SK-N-SH treated with all-trans-retinoic acid at 6 μM for 48 hours (cell line): Measurements from ENCODE around the gene HDAC4.

Experiments
- ATAC-seq: fragments of 200-7000 bp; cut with Tn5 transposase; 3 replicates; pipeline ENCODE4 v1.9.1; 2020; ENCODE audit warnings: mild to moderate bottlenecking, moderate library complexity
- ARNTL ChIP-seq: fragments of 450-650 bp; formaldehyde crosslinking; IDR thresholded peaks from 2 replicates; pipeline ENCODE4 v1.5.0; 2020; ENCODE audit warnings: low read depth, mild to moderate bottlenecking, moderate library complexity, borderline replicate concordance
- BACH2 ChIP-seq: fragments of 250-450 bp; sonication (Bioruptor Pico); IDR thresholded peaks from 2 replicates; pipeline ENCODE4 v1.9.0; 2021; ENCODE audit warnings: mild to moderate bottlenecking, borderline replicate concordance
- CSDC2 ChIP-seq: fragments of 250-450 bp; sonication (Bioruptor Pico); IDR thresholded peaks from 2 replicates; pipeline ENCODE4 v1.5.0; 2020; ENCODE audit warnings: mild to moderate bottlenecking, moderate library complexity
- GLIS3 ChIP-seq: fragments of 250-450 bp; sonication (Bioruptor Pico); IDR thresholded peaks from 2 replicates; pipeline ENCODE4 v1.5.0; 2020; ENCODE audit warnings: mild to moderate bottlenecking, moderate library complexity
- ISL1 ChIP-seq: fragments of 250-450 bp; sonication (Bioruptor Pico); IDR thresholded peaks from 2 replicates; pipeline ENCODE4 v2.1.2; 2022; ENCODE audit warnings: mild to moderate bottlenecking, moderate library complexity
- OSR1 ChIP-seq: fragments of 250-450 bp; sonication (Bioruptor Pico); IDR thresholded peaks from 2 replicates; pipeline ENCODE4 v1.8.0; 2022; ENCODE audit warnings: moderate library complexity, mild to moderate bottlenecking, inconsistent platforms
- PPARA ChIP-seq: fragments of 250-450 bp; sonication (Bioruptor Pico); IDR thresholded peaks from 2 replicates; pipeline ENCODE4 v1.5.0; 2020; ENCODE audit warnings: mild to moderate bottlenecking, borderline replicate concordance
- RARB ChIP-seq: fragments of 250-450 bp; sonication (Bioruptor Pico); IDR thresholded peaks from 2 replicates; pipeline ENCODE4 v1.8.0; 2021; ENCODE audit warnings: mild to moderate bottlenecking, moderate library complexity
- SNAI2 ChIP-seq: fragments of 250-450 bp; sonication (Bioruptor Pico); IDR thresholded peaks from 2 replicates; pipeline ENCODE4 v1.5.0; 2020; ENCODE audit warnings: mild to moderate bottlenecking, moderate library complexity
- TCF4 ChIP-seq: fragments of 250-450 bp; sonication (Bioruptor Pico); IDR thresholded peaks from 2 replicates; pipeline ENCODE4 v1.8.0; 2021; ENCODE audit warnings: mild to moderate bottlenecking, moderate library complexity, borderline replicate concordance
- TOX ChIP-seq: fragments of 250-450 bp; sonication (Bioruptor Pico); IDR thresholded peaks from 2 replicates; pipeline ENCODE4 v1.8.0; 2021; ENCODE audit warnings: mild to moderate bottlenecking, moderate library complexity, borderline replicate concordance
- ZC3H10 ChIP-seq: fragments of 250-450 bp; sonication (Bioruptor Pico); IDR thresholded peaks from 2 replicates; pipeline ENCODE4 v1.5.1; 2021; ENCODE audit warnings: mild to moderate bottlenecking, moderate library complexity
- ZFP30 ChIP-seq: fragments of 450-650 bp; formaldehyde crosslinking; IDR thresholded peaks from 2 replicates; pipeline ENCODE4 v1.5.0; 2022; ENCODE audit warnings: mild to moderate bottlenecking, moderate library complexity
- ZNF565 ChIP-seq: fragments of 450-650 bp; formaldehyde crosslinking; conservative IDR thresholded peaks from 2 replicates; pipeline ENCODE4 v1.5.0; 2020; ENCODE audit warnings: low read depth, mild to moderate bottlenecking, moderate library complexity
- ZNF70 ChIP-seq: fragments of 450-650 bp; formaldehyde crosslinking; IDR thresholded peaks from 2 replicates; pipeline ENCODE4 v1.5.0; 2020; ENCODE audit warnings: mild to moderate bottlenecking, moderate library complexity
- ZNF8 ChIP-seq: fragments of 450-650 bp; formaldehyde crosslinking; IDR thresholded peaks from 2 replicates; pipeline ENCODE4 v1.5.0; 2020; ENCODE audit warnings: mild to moderate bottlenecking, moderate library complexity
- TF ChIP-seq, protein P1 (sequence below): fragments of 250-450 bp; sonication (Bioruptor Pico); IDR thresholded peaks from 2 replicates; pipeline ENCODE4 v1.5.1; 2020; ENCODE audit warnings: low read depth, mild to moderate bottlenecking, moderate library complexity
- TF ChIP-seq, protein P2 (sequence below): fragments of 250-450 bp; sonication (Bioruptor Pico); IDR thresholded peaks from 2 replicates; pipeline ENCODE4 v1.5.0; 2020; ENCODE audit warnings: mild to moderate bottlenecking, moderate library complexity
- TF ChIP-seq, protein P3 (sequence below): fragments of 250-450 bp; sonication (Bioruptor Pico); IDR thresholded peaks from 2 replicates; pipeline ENCODE4 v1.8.0; 2020; ENCODE audit warnings: mild to moderate bottlenecking, moderate library complexity, borderline replicate concordance
- TF ChIP-seq, protein P4 (sequence below): fragments of 250-450 bp; sonication (Bioruptor Pico); IDR thresholded peaks from 2 replicates; pipeline ENCODE4 v1.8.0; 2021; ENCODE audit warnings: low read depth, mild to moderate bottlenecking, moderate library complexity, borderline replicate concordance

HDAC4 gene

DNA sequence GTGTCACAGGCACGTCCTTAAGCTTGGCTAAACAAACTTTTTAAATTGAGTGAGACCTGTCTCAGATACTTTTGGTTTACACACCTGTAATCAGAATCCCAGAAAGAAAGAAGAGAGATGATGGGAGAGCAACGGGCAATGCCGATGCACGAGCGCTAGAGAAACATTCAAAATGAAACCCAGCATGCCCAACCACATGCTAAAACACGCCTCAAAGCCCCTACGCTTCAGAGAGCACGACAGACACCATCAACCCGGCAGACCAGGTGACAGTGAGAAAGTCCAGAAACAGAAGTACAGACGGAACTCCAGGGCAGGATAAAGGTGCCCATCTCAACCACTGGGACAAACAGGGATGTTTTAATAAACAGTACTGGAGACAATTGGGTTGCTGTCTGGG lies 85.5 kb downstream of the HDAC4 start:
- TF ChIP-seq ZNF565 (CRISPR knock-in tag) (no peak), PPARA (CRISPR knock-in tag) (no peak), TOX (CRISPR knock-in tag) (no peak), TCF4 (CRISPR knock-in tag) (no peak), GLIS3 (no peak), ISL1 (CRISPR knock-in tag) (no peak), ARNTL (CRISPR knock-in tag) (no peak), ZNF8 (CRISPR knock-in tag) (no peak), SNAI2 (no peak), CSDC2 (CRISPR knock-in tag) (no peak), ZFP30 (CRISPR knock-in tag) (no peak), BACH2 (CRISPR knock-in tag) (no peak), RARB (CRISPR knock-in tag) (no peak)
- TF ChIP-seq, protein P1, sequence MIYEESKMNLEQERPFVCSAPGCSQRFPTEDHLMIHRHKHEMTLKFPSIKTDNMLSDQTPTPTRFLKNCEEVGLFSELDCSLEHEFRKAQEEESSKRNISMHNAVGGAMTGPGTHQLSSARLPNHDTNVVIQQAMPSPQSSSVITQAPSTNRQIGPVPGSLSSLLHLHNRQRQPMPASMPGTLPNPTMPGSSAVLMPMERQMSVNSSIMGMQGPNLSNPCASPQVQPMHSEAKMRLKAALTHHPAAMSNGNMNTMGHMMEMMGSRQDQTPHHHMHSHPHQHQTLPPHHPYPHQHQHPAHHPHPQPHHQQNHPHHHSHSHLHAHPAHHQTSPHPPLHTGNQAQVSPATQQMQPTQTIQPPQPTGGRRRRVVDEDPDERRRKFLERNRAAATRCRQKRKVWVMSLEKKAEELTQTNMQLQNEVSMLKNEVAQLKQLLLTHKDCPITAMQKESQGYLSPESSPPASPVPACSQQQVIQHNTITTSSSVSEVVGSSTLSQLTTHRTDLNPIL (CRISPR knock-in tag), result no peak
- TF ChIP-seq, protein P2, sequence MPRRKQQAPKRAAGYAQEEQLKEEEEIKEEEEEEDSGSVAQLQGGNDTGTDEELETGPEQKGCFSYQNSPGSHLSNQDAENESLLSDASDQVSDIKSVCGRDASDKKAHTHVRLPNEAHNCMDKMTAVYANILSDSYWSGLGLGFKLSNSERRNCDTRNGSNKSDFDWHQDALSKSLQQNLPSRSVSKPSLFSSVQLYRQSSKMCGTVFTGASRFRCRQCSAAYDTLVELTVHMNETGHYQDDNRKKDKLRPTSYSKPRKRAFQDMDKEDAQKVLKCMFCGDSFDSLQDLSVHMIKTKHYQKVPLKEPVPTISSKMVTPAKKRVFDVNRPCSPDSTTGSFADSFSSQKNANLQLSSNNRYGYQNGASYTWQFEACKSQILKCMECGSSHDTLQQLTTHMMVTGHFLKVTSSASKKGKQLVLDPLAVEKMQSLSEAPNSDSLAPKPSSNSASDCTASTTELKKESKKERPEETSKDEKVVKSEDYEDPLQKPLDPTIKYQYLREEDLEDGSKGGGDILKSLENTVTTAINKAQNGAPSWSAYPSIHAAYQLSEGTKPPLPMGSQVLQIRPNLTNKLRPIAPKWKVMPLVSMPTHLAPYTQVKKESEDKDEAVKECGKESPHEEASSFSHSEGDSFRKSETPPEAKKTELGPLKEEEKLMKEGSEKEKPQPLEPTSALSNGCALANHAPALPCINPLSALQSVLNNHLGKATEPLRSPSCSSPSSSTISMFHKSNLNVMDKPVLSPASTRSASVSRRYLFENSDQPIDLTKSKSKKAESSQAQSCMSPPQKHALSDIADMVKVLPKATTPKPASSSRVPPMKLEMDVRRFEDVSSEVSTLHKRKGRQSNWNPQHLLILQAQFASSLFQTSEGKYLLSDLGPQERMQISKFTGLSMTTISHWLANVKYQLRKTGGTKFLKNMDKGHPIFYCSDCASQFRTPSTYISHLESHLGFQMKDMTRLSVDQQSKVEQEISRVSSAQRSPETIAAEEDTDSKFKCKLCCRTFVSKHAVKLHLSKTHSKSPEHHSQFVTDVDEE (CRISPR knock-in tag), result no peak
- TF ChIP-seq, protein P3, sequence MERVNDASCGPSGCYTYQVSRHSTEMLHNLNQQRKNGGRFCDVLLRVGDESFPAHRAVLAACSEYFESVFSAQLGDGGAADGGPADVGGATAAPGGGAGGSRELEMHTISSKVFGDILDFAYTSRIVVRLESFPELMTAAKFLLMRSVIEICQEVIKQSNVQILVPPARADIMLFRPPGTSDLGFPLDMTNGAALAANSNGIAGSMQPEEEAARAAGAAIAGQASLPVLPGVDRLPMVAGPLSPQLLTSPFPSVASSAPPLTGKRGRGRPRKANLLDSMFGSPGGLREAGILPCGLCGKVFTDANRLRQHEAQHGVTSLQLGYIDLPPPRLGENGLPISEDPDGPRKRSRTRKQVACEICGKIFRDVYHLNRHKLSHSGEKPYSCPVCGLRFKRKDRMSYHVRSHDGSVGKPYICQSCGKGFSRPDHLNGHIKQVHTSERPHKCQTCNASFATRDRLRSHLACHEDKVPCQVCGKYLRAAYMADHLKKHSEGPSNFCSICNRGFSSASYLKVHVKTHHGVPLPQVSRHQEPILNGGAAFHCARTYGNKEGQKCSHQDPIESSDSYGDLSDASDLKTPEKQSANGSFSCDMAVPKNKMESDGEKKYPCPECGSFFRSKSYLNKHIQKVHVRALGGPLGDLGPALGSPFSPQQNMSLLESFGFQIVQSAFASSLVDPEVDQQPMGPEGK (CRISPR knock-in tag), result no peak
- TF ChIP-seq, protein P4, sequence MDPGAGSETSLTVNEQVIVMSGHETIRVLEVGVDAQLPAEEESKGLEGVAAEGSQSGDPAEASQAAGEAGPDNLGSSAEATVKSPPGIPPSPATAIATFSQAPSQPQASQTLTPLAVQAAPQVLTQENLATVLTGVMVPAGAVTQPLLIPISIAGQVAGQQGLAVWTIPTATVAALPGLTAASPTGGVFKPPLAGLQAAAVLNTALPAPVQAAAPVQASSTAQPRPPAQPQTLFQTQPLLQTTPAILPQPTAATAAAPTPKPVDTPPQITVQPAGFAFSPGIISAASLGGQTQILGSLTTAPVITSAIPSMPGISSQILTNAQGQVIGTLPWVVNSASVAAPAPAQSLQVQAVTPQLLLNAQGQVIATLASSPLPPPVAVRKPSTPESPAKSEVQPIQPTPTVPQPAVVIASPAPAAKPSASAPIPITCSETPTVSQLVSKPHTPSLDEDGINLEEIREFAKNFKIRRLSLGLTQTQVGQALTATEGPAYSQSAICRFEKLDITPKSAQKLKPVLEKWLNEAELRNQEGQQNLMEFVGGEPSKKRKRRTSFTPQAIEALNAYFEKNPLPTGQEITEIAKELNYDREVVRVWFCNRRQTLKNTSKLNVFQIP (CRISPR knock-in tag), result no peak
- no peak for ATAC-seq

DNA sequence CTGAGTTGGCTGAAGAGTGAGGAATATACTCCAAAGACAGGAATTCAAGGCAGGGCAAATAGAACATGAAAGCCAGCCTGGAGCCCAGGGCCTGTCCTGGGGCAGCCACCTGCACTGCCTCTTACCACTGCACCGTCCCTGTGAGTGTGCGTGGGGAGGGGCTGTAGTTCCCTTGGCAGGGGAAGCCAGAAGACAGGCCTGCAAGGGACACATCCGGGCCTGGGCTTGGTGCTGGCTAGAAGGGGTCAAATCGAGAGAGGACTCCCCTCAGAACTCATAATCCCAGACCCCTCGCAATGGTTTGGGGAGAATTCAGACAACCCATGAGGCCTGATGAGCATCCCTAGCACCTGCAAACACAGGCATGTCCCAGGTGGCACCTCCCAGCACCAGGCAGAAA lies 87.0 kb downstream of the HDAC4 start:
- no peak for ATAC-seq
- TF ChIP-seq OSR1 (CRISPR knock-in tag) (no peak), RARB (CRISPR knock-in tag) (no peak), TOX (CRISPR knock-in tag) (no peak)
- TF ChIP-seq, all 23 proteins: peak for 0

DNA sequence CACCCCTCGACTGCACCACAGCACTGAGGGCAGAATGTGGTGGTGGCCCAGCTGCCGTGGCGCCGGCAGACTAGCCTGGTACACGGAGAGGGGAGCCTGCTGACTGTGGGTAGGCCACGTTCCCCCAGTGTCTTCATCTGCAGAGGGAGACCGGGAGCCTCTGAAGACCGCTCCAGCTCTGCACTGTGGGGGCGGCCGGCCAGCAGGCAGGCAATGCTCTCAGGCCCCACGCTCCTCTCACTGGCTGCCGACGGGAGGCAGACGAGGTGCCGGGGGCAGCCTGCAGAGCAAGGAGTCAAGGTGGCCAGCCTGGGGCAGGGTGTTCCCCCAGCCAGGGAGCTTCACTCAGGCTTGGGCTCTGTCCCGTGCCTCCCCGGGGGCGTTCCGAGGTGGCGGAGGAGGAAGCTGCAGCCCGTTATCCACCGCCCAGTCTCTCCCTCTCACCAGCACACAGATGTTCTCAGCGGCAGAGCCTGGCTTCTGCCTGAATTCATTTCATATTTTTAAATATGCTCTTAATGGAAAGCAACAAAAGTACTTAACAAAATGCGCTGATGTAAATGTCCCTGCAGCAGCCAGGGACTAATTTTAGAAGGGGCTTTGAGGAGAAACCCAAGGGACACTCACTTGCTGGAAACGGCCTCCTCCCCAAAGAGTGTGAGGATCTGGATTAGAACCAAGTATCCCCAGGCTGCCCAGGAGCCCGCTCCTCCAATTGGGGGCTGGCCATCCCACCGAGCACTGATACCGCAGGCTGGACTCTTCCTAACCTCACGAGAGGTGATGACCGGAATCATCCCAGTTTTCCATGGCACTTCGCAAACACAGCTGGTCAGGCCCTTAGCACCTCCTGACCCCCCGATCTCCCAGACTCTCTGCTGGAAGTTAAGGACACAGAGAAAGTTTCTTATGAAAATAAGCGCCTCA lies 87.8 kb downstream of the HDAC4 start:
- no peak for TF ChIP-seq CSDC2 (CRISPR knock-in tag)
- TF ChIP-seq ZNF70 (CRISPR knock-in tag), result no peak
- ATAC-seq, result no peak

DNA sequence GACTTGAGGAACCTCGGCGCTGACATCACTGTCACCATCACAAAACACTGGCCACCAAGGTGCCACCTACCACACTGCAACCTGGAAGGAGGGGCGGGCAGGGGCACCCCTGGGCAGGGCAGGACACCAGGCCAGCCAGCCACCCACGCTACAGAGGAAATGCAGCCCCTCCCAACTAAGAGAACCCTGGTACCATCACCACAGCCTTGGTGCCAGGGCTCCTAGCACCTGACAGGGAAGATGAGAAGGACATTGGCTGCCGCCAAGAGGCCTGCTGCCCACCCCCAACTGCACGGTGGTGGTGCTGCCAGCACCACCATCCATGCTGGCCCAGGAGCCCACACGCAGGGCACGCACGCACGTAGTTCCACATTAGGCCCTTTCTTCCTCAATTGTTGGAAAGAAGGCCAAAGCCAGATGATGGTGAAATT lies 88.7 kb downstream of the HDAC4 start:
- no peak for ATAC-seq
- TF ChIP-seq TOX (CRISPR knock-in tag), result no peak
- TF ChIP-seq TCF4 (CRISPR knock-in tag), result no peak
- TF ChIP-seq OSR1 (CRISPR knock-in tag), result no peak
- TF ChIP-seq ZNF70 (CRISPR knock-in tag), result no peak
- no peak for TF ChIP-seq GLIS3
- no peak for TF ChIP-seq ZC3H10 (CRISPR knock-in tag)
- TF ChIP-seq ISL1 (CRISPR knock-in tag), result no peak
- TF ChIP-seq, protein P4 (CRISPR knock-in tag), result no peak
- TF ChIP-seq, protein P2 (CRISPR knock-in tag), result no peak
- no peak for TF ChIP-seq PPARA (CRISPR knock-in tag)
- TF ChIP-seq, protein P1 (CRISPR knock-in tag), result no peak
